Kidney (tissue), 22 donors: Measurements from ENCODE around the gene CORO2A. TPM values are rescaled to one million over a fixed set of nuclear protein-coding genes. Genes with fewer than 3 reads are reported as not detected.
A peak's percentile ranks its signal among the peaks of the same experiment; 100 is the strongest.

Experiments
- DNase-seq, 5 donors: peaks; one replicate each; pipeline ENCODE4 v3.0.0-alpha.2; 2013 to 2020
- FAIRE-seq: peaks from 2 replicates; lab custom pipeline; 2012; peaks lifted over from hg19 to GRCh38; lab: Jason Lieb, UNC
- H3K27ac ChIP-seq, 2 donors: one replicate each; pipeline ENCODE4 v1.7.0; 2013; ENCODE audit warnings: low read depth in 2 of 2, low read length in 2 of 2, inconsistent platforms in 1 of 2
- H3K27me3 ChIP-seq: one replicate; pipeline ENCODE4 v1.7.1; 2013; ENCODE audit warnings: low read length, inconsistent platforms; ENCODE audit not compliant: control insufficient read depth, insufficient read depth
- H3K36me3 ChIP-seq, 3 donors: one replicate each; pipeline versions ENCODE4 v1.7.0 to v1.7.1; 2013; ENCODE audit warnings: low read length in 3 of 3, control low read depth in 1 of 3, inconsistent platforms in 1 of 3; ENCODE audit not compliant: insufficient read depth in 3 of 3, control insufficient read depth in 2 of 3
- H3K4me1 ChIP-seq, 3 donors: one replicate each; pipeline versions ENCODE4 v1.7.0 to v1.7.1; 2013; ENCODE audit warnings: low read length in 3 of 3, inconsistent platforms in 1 of 3, low read depth in 1 of 3; ENCODE audit not compliant: control insufficient read depth in 2 of 3, insufficient read depth in 2 of 3
- H3K4me3 ChIP-seq, 3 donors: one replicate each; pipeline versions ENCODE4 v1.7.0 to v1.8.1; 2013; ENCODE audit warnings: low read length in 3 of 3, control low read depth in 1 of 3, inconsistent platforms in 1 of 3
- H3K9ac ChIP-seq, 3 donors: one replicate each; pipeline versions ENCODE4 v1.7.0 to v1.7.1; 2013; ENCODE audit warnings: low read length in 3 of 3, control low read depth in 1 of 3, inconsistent platforms in 1 of 3
- H3K9me3 ChIP-seq, 3 donors: one replicate each; pipeline versions ENCODE4 v1.7.0 to v1.7.1; 2013; ENCODE audit warnings: low read length in 3 of 3, control low read depth in 1 of 3, inconsistent platforms in 1 of 3; ENCODE audit not compliant: control insufficient read depth in 2 of 3, insufficient read depth in 1 of 3
- CTCF ChIP-seq: IDR thresholded peaks from 3 replicates; pipeline ENCODE4 v1.5.1; 2012; ENCODE audit warnings: mild to moderate bottlenecking, moderate library complexity, borderline replicate concordance; ENCODE audit not compliant: insufficient read depth; ENCODE audit errors: extremely low read depth
- intact Hi-C: fragments of 100-400 bp; cut with DNase I; formaldehyde crosslinking; loops from one replicate; pipeline ENCODE4 v1.11.1; 2022
- long read RNA-seq, 10 donors: library from polyadenylated mRNA in 1 of 10; unstranded in 1 of 10; transcript quantifications; one replicate each; pipeline ENCODE4 v2.0.0 and lab custom pipeline, GENCODE V29; 2021 to 2026
- polyA plus RNA-seq: library from polyadenylated mRNA; stranded (reverse); fragments of 350-450 nt; fragmentation: Illumina TruSeq; extraction: RNeasy Lipid Tissue Mini Kit (QIAGEN cat#74804); gene quantifications from one replicate; pipeline ENCODE4 v1.2.3, GENCODE V29; 2014; ENCODE audit warnings: low read depth, low replicate concordance; ENCODE audit not compliant: insufficient read depth
- total RNA-seq: library from RNA; stranded (reverse); fragmentation: NEBNext Ultra II Directional; extraction: Animal tissue kit (Norgen Biotek cat#: 25700); gene quantifications from one replicate; pipeline ENCODE4 v1.2.1, GENCODE V29; 2021
- donor health status: control.
- donor health status: control.
- donor health status: control.
- donor health status: control.
- donor health status: control.
- donor health status: DM: yes; HTN: yes; CAD: no.
- donor health status: Normal renal cell carcinoma (clear cell type).

CORO2A gene
- total RNA-seq (5.3 TPM), polyA plus RNA-seq (0.90 TPM)
- long read RNA-seq, donor 1, result 0 reads
- long read RNA-seq, donor 2, full-length matches to known transcripts, result 1 of 1 reads
- long read RNA-seq, donor 2, partial matches to known transcripts, result 0 of 1 reads
- long read RNA-seq, donor 2, other reads (novel, unspliced or antisense), result 0 of 1 reads
- long read RNA-seq, donor 3, full-length matches to known transcripts, result 2 of 2 reads
- long read RNA-seq, donor 3, partial matches to known transcripts, result 0 of 2 reads
- long read RNA-seq, donor 3, other reads (novel, unspliced or antisense), result 0 of 2 reads
- long read RNA-seq, donor 4, full-length matches to known transcripts, result 1 of 1 reads
- long read RNA-seq, donor 4, partial matches to known transcripts, result 0 of 1 reads
- long read RNA-seq, donor 4, other reads (novel, unspliced or antisense), result 0 of 1 reads
- long read RNA-seq, donor 5, result 0 reads
- long read RNA-seq, donor 6, result 0 reads
- long read RNA-seq, donor 7, full-length matches to known transcripts, result 7 of 15 reads
- long read RNA-seq, donor 7, partial matches to known transcripts, result 3 of 15 reads
- long read RNA-seq, donor 7, other reads (novel, unspliced or antisense), result 5 of 15 reads
- long read RNA-seq, donor 8, result 0 reads
- long read RNA-seq, donor 9, full-length matches to known transcripts, result 1 of 1 reads
- long read RNA-seq, donor 9, partial matches to known transcripts, result 0 of 1 reads
- long read RNA-seq, donor 9, other reads (novel, unspliced or antisense), result 0 of 1 reads
- long read RNA-seq, donor 10, result 0 reads

- TF ChIP-seq CTCF, result no peak
- intact Hi-C loops, result no loop called here
- no peak for FAIRE-seq
These were observed at the start of gene CORO2A for GRCh38 chr9:98192503-98193335. Gene CORO2A (minus strand): TSS chr9:98192637. CDS start chr9:98157660, 34,977 bp downstream.

GRCh38 chr9:98241357-98242300 is 49.2 kb upstream of the CORO2A start:
- no peaks in the 10 kb centered on the region for H3K4me1 ChIP-seq
- no peak for FAIRE-seq
- H3K9ac ChIP-seq, result no peak overlapping the region
- no peak for DNase-seq
- TF ChIP-seq CTCF, result no peak
- no peak overlapping the region for H3K4me3 ChIP-seq
- no peaks in the 10 kb centered on the region for H3K36me3 ChIP-seq
- intact Hi-C loops, result no loop called here
- no peak overlapping the region for H3K27ac ChIP-seq
- H3K27me3 ChIP-seq, result no peaks in the 10 kb centered on the region
- no peaks in the 10 kb centered on the region for H3K9me3 ChIP-seq

More at GRCh38 chr9:98192503-98193335, at the start of gene CORO2A:
- H3K4me1 ChIP-seq, result peaks cover 0 to 3% (median 0%) of the 10 kb centered on the region in 3 donors
- H3K27me3 ChIP-seq, result no peaks in the 10 kb centered on the region
- peak; percentile 78 to 89 (median 85) for DNase-seq
- no peak within 1 kb of the TSS for H3K27ac ChIP-seq
- peak within 1 kb of the TSS in 1 of 3 donors; percentile 37 for H3K9ac ChIP-seq
- H3K9me3 ChIP-seq, result no peaks in the 10 kb centered on the region
- no peaks in the 10 kb centered on the region for H3K36me3 ChIP-seq
- peak within 1 kb of the TSS; percentile 50 to 71 (median 64) for H3K4me3 ChIP-seq

GRCh38 chr9:98240475-98240874 is 48.0 kb upstream of the CORO2A start:
- intact Hi-C loops, result no loop called here
- no peak for FAIRE-seq
- H3K27ac ChIP-seq, result no peak overlapping the region

More at GRCh38 chr9:98240475-98240874, 48.0 kb upstream of the CORO2A start:
- no peaks in the 10 kb centered on the region for H3K9me3 ChIP-seq
- DNase-seq, result no peak
- H3K4me1 ChIP-seq, result no peaks in the 10 kb centered on the region
- H3K4me3 ChIP-seq, result no peak overlapping the region
- no peaks in the 10 kb centered on the region for H3K27me3 ChIP-seq
- TF ChIP-seq CTCF, result no peak
- no peaks in the 10 kb centered on the region for H3K36me3 ChIP-seq
- H3K9ac ChIP-seq, result no peak overlapping the region
